NCI-H128 (cell line): ENCODE results near the gene ADM5.
A peak's percentile ranks its signal among the peaks of the same experiment; 100 is the strongest.

Experiments
- DNase-seq: peaks from one replicate; lab custom pipeline; 2025; ENCODE audit not compliant: unreplicated experiment; lab: John Stamatoyannopoulos, UW

ADM5 gene

GRCh38 chr19:49679771-49680413 lies 9.5 kb upstream of the ADM5 start:
- no peak for DNase-seq

DNA sequence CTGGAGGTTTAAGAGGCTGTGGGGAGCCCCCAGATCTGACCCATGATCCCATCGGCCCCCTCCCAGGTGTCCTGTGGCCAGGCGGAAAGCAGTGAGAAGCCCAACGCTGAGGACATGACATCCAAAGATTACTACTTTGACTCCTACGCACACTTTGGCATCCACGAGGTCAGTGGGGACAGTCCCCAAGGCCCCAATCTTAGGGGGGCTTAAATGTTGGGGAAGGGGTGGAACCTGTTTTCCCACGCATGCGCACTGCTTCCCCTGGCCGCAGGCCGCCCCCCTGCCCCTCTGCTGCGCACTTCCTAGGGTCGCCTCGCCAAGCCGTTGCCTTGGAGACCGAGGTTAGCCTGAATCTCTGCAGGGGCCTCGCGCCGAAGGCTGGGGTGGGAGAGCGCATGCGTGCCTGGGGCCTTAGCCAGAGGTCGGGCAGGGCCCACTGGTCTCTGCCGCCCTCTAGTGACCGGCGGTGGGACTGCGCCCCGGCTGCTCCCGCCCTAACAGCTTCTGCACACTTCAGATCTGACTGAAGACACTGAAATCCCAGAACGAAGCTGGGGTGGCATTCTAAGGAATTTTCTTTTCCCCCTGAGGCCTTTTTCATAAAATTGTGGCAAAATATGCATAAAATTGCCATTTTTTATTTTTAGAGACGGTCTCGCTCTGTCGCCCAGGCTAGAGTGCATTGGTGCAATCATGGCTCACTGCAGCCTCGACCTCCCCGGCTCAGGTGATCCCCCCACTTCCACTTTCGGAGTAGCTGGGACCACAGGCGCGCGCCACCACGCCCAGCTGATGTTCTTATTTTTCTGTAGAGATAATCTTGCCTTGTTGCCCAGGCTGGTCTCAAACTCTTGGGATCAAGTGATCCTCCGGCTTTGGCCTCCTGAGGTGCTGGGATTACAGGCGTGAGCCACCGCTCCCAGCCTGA lies 8.7 kb upstream of the ADM5 start:
- peak; percentile 75 for DNase-seq

DNA sequence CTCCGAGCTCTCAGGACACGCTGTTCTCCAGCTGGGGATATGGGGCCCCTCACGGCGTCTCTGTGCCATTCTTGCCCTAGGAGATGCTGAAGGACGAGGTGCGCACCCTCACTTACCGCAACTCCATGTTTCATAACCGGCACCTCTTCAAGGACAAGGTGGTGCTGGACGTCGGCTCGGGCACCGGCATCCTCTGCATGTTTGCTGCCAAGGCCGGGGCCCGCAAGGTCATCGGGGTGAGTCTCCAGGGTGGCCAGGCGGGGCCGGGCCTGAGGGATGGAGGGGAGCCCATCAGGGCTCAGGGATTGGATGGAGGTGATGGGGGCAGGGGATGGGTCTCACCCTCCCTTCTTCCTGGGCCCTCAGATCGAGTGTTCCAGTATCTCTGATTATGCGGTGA lies 7.6 kb upstream of the ADM5 start:
- DNase-seq: no peak

DNA sequence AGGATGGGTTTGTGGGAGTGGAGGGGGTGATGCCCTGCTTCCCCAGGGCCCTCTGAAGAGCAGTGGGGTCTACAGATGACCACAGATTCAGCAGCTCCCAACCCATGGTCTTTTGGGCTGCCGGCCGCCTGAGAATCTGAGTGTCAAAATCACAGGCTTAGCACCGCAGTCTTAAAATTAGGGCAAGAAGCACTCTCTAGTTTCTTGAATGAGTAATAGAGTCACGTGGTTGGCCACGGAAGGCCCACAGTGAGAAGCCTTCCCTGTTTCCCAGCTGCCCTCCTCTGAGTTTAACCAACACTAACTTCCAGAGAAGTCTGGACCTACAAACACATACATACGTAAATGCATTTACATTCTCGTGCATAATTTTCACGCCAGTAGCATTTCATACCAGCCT lies 7.1 kb upstream of the ADM5 start:
- DNase-seq: no peak

DNA sequence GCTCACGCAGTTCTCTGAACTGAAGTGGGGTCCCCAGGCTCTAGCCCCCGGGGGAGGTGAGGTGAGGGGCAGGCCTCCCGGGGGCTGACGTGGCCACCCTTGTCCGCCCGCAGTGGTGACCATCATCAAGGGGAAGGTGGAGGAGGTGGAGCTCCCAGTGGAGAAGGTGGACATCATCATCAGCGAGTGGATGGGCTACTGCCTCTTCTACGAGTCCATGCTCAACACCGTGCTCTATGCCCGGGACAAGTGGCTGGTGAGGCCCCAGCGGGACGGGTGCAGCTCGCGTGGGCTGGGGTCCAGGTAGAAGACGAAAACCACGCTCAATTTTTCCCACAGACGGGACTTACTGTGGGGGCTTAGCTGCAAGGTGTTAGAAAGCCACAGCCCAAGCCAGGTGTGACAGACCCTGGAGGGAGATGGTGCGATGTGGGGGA lies 5.6 kb upstream of the ADM5 start:
- DNase-seq: no peak

DNA sequence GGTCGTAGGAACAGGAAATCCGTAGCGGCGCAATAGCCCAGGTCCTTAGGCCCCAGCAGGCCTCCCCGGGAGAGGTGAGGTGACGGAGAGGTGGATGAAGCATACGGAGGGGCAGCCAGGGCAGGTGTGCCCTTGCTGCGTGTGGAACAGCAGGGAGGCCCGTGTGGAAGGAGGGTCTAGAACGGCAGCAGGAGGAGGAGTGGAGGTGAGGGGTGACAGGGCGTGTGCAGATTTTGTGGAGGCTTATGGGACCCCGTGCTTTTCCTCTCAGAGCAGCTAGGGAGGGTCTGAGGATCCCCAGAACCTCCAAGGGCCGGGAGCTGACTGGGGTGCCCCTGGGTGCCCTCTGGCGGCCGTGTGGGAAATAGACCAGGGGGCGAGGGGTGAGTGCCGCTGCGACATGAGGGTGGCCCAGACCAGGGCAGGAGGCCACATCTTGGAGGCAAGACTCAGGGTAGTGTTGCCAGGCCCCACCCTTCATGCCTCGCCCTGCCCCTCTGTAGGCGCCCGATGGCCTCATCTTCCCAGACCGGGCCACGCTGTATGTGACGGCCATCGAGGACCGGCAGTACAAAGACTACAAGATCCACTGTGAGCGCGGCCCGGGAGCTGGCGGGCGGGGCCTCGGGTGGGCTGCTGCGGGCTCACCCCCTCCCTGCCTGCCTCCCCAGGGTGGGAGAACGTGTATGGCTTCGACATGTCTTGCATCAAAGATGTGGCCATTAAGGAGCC lies 5.0 kb upstream of the ADM5 start:
- no peak for DNase-seq

- DNase-seq: no peak
These were observed 4.3 kb upstream of the ADM5 start for GRCh38 chr19:49684983-49685553.

- DNase-seq: no peak
These were observed 3.5 kb upstream of the ADM5 start for GRCh38 chr19:49685845-49686332.

DNA sequence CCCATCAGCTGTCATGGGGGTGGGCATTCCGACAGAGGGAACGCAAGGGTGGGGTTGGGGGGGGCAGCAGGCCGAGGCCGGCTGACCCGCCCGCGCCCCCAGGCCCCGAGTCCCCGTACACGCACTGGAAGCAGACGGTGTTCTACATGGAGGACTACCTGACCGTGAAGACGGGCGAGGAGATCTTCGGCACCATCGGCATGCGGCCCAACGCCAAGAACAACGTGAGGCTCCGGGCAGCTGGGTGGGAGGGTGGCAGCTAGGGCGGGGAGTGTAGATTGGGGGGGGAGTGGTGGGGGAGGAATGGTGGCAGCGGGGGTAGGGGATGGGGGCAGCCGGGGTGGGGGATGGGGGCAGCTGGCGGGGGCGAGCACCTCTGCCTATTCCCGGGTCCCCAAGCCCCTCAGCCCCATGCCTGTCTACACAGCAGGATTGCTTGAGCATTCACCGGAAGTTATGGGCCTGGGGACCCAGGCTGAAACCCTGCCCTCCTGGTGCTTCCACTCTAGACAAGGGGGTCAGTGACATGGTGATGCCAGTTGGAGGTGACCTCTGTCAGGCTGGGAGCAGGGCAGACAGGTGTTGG lies 2.8 kb upstream of the ADM5 start:
- no peak for DNase-seq

GRCh38 chr19:49687150-49687549 lies 2.2 kb upstream of the ADM5 start:
- no peak for DNase-seq

- no peak for DNase-seq
These were observed 1.7 kb upstream of the ADM5 start for GRCh38 chr19:49687566-49688316.

DNA sequence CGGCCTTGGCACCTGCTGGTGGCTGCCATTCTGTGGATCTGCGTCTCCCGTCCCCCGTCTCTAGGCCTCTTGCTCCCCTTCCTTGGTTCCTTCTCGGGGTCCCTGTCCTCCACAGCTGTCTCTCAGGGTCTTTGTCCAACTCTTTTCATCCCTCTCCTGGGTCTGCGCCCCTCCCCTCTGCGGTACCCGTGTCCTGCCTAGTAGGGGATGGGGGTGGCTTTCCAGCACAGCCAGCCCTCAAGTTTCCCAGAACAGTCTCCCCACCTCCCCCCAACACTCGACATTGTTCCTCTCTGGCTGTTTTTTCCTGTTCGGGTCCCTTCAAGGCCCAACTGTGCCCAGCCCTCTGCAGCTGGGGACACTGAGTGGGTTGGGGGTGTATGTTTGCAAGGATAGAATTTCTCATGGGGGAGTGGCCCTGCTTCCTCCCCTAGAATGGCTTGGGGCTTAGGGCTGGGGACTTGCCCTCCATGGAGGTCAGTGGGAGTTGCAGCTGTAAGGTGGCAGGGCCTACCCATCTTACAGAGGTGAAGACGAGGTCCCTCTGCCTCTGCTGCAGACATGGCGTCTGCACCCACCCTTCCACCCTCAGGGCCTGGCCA lies 762 bp upstream of the ADM5 start:
- no peak for DNase-seq

DNA sequence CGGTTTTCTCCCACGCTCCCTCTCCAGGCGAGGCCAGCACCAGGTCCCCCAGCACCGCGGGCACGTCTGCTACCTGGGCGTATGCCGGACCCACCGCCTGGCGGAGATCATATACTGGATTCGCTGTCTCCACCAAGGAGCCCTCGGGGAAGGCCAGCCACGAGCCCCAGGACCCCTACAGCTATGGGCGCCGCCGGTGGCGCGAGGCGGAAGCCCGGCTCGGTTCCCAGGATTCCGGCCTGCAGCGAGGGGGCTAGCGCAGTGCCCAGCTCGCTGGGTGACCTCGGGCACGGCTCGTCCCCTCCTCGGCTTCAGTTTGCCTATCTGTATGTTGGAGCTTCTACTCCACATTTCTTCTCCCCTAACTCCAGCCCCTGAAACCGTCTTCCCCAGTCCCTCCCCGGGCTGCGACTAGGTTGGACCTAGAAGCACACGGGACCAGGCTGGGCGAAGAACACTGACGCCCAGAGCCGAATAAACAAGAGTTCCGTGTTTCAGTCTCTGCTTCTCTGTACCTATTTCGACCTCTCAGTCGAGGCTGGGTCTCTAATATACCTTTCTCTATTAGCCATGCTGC lies 773 bp downstream of the ADM5 start:
- no peak for DNase-seq

- DNase-seq: peak; percentile 87
These were observed 1.4 kb downstream of the ADM5 start, which contains the start of gene CPT1C for GRCh38 chr19:49690656-49691242. TSS of gene CPT1C (plus strand) at chr19:49691116. CDS start at chr19:49692253, 1,137 bp downstream.

DNA sequence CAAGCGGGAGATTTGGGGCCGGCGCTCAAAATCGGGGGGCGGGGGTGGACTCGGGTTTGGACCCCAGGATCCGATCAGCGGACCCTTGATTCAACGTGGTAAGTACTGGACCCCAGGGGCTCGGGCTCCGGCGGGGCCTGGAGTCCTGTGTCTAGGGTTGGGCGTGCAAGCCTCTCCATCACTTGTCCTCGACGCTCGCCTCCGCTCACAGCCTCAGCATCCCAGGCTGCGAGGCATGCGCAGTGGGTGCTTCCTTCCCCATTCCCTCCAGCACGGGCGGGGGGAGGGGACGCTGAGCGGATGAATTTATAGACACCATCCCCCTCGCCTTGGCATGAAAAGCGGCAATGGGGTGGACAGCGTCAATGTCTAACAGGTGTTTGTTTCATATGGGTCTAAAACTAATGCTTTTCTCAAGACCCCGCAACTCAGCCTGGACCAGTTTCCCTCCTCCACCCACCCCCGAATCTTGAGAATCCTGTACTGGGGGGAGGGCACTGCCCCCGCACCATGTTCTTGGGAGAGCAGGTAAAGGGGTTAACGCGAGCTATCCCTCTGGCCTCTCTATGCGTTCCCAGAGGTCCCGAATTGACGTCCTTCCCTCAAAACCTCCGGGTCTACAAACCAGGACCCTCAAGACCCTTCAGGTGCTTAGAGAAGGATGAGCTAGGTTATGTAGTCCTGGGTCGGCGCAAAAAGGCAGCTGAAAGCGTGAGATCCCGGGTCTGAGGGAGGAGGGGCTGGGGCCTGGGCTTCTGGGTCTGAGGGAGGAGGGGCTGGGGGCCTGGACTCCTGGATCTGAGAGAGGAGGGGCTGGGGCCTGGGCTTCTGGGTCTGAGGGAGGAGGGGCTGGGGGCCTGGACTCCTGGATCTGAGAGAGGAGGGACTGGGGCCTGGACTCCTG lies 2.1 kb downstream of the ADM5 start:
- peak; percentile 66 for DNase-seq

DNA sequence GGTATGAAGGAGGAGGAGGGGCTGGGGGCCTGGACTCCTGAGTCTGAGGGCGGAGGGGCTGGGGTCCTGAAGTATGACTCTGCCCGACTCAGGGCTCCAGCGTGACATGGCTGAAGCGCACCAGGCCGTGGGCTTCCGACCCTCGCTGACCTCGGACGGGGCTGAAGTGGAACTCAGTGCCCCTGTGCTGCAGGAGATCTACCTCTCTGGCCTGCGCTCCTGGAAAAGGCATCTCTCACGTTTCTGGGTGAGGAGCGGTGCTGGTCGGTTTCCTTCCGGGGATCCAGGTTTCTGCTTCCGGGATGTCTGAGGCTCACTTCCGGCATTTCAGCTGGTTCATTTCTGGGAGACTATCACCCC lies 2.7 kb downstream of the ADM5 start:
- no peak for DNase-seq

DNA sequence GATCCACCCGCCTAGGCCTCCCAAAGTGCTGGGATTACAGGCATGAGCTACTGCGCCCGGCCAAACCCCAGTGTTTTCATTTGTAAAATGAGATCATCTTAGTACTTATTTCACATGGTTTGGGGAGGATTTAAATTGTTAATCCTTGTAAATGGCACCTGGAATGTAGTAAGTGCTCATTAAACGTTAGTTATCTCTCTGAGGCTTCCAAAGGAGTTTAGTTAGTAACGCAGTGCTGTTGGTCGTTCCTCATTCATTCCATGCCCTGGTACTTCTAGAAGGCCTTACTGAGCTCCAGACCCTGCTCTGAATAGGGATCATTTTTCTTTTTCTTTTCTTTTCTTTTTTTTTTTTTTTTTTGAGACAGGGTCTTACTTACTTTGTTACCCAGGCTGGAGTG lies 6.7 kb downstream of the ADM5 start:
- DNase-seq: no peak

DNA sequence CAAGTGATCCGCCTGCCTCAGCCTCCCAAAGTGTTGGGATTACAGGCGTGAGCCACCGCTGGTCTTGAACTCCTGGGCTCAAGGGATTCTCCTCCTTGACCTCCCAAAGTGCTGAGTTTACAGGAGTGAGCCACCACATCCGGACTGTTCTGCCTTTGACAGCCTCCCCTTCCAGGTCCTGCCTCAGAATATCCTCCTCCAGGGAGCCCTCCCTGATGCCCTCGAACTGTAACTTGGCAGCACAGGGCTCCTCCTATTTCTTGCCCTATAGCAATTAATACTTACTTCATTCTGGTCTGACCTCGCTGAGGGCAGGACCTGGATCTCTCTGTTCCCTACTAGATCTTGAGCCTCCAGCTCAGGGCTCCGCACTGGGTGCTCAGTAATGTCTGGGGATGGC lies 7.5 kb downstream of the ADM5 start:
- no peak for DNase-seq
